ENCODE measurements around the gene ANXA4. TPM values are rescaled to one million over a fixed set of nuclear protein-coding genes. Genes with fewer than 3 reads are reported as not detected.

The ANXA4 gene
- total RNA-seq, 1 experiment from 2014 or later = 82.9 TPM

GRCh38 chr2:69815717-69816116, 73.8 kb downstream of the ANXA4 start:
- TF ChIP-seq EZH2 (IDR thresholded peaks at IDR 0.05; ENCODE audit: low read depth) (no peak), CTCF (conservative IDR thresholded peaks at IDR 0.05) (no peak)
- DNase-seq = no peak
- Histone ChIP-seq H3K4me3 (no peak overlapping the region), H3K9me3 (ENCODE audit: insufficient read depth, low read depth) (no peaks in the 10 kb centered on the region), H3K4me2 (no peak overlapping the region), H3K27ac (no peak overlapping the region), H4K20me1 (ENCODE audit: insufficient read depth) (no peaks in the 10 kb centered on the region), H3F3A (ENCODE audit: insufficient read depth, low read depth) (no peaks in the 10 kb centered on the region; the same call in 1 of the 2 replicates), H3K9me2 (ENCODE audit: insufficient read depth) (no peaks in the 10 kb centered on the region), H3K27me3 (ENCODE audit: insufficient read depth, low read depth) (no peaks in the 10 kb centered on the region), H2AFZ (no peak overlapping the region), H3K79me2 (ENCODE audit: low read depth) (no peaks in the 10 kb centered on the region), H3K4me1 (replicated peaks; ENCODE audit: insufficient read depth) (no peaks in the 10 kb centered on the region), H3K36me3 (ENCODE audit: low read depth) (no peaks in the 10 kb centered on the region)
- intact Hi-C loops (cut with micrococcal nuclease; ENCODE audit: unreplicated experiment) = loop anchor here (2.0 to 5.0 kb wide), 2 partner anchors 257 to 327 kb away; no protein-coding TSS in a partner anchor
- BruUV-seq (replicated peaks) = no TSS peak
- POLR2A ChIA-PET (ENCODE audit: unreplicated experiment) = no interaction called here
- CTCF ChIA-PET = interaction anchor here (1.2 to 2.1 kb wide), 2 partner anchors 36 to 91 kb away, joined by 4 to 47 read pairs; no protein-coding TSS in a partner anchor

GRCh38 chr2:69816923-69817542, 75.1 kb downstream of the ANXA4 start:
- no peaks in the 10 kb centered on the region; the same call in 1 of the 2 replicates for H3F3A ChIP-seq (ENCODE audit: insufficient read depth, low read depth)
- no TSS peak for BruUV-seq (replicated peaks)
- no peaks in the 10 kb centered on the region for H3K4me1 ChIP-seq (replicated peaks; ENCODE audit: insufficient read depth)
- TF ChIP-seq CTCF (conservative IDR thresholded peaks at IDR 0.05) = peak; percentile 96
- TF ChIP-seq EZH2 (IDR thresholded peaks at IDR 0.05; ENCODE audit: low read depth) = no peak
- no peaks in the 10 kb centered on the region for H3K79me2 ChIP-seq (ENCODE audit: low read depth)
- no peaks in the 10 kb centered on the region for H4K20me1 ChIP-seq (ENCODE audit: insufficient read depth)
- H3K9me2 ChIP-seq (ENCODE audit: insufficient read depth) = no peaks in the 10 kb centered on the region
- peaks cover 6% of the 10 kb centered on the region; the same call in 1 of the 2 replicates for H3K36me3 ChIP-seq (ENCODE audit: low read depth)
- DNase-seq = peak; percentile 59 to 81
- POLR2A ChIA-PET (ENCODE audit: unreplicated experiment) = interaction anchor here (0.9 kb wide), 1 partner anchor 77 kb away, joined by 3 read pairs; no protein-coding TSS in a partner anchor
- H3K27ac ChIP-seq = no peak overlapping the region
- no peak overlapping the region for H3K4me3 ChIP-seq
- no peaks in the 10 kb centered on the region for H3K9me3 ChIP-seq (ENCODE audit: insufficient read depth, low read depth)
- intact Hi-C loops (cut with micrococcal nuclease; ENCODE audit: unreplicated experiment) = loop anchor here (1.0 to 5.0 kb wide), 4 partner anchors 76 to 325 kb away; no protein-coding TSS in a partner anchor
- H2AFZ ChIP-seq = no peak overlapping the region
- H3K4me2 ChIP-seq = no peak overlapping the region
- CTCF ChIA-PET = interaction anchor here (0.7 to 2.1 kb wide), 5 partner anchors 38 to 92 kb away, joined by 3 to 47 read pairs (median 4); partner anchors contain the start of gene ANXA4
- H3K27me3 ChIP-seq (ENCODE audit: insufficient read depth, low read depth) = no peaks in the 10 kb centered on the region

GRCh38 chr2:69817729-69818501, 76.0 kb downstream of the ANXA4 start:
- BruUV-seq (replicated peaks) = no TSS peak
- Histone ChIP-seq H3K79me2 (ENCODE audit: low read depth) (no peaks in the 10 kb centered on the region), H2AFZ (no peak overlapping the region), H3K4me3 (no peak overlapping the region), H4K20me1 (ENCODE audit: insufficient read depth) (no peaks in the 10 kb centered on the region), H3K4me1 (replicated peaks; ENCODE audit: insufficient read depth) (no peaks in the 10 kb centered on the region), H3K27ac (no peak overlapping the region), H3F3A (ENCODE audit: insufficient read depth, low read depth) (no peaks in the 10 kb centered on the region; the same call in 1 of the 2 replicates), H3K9me2 (ENCODE audit: insufficient read depth) (no peaks in the 10 kb centered on the region), H3K9me3 (ENCODE audit: insufficient read depth, low read depth) (no peaks in the 10 kb centered on the region), H3K4me2 (no peak overlapping the region), H3K36me3 (ENCODE audit: low read depth) (peaks cover 6% of the 10 kb centered on the region; the same call in 1 of the 2 replicates), H3K27me3 (ENCODE audit: insufficient read depth, low read depth) (no peaks in the 10 kb centered on the region)
- ChIA-PET CTCF (interaction anchor here (1.0 kb wide), 1 partner anchor 93 kb away, joined by 3 read pairs; no protein-coding TSS in a partner anchor), POLR2A (ENCODE audit: unreplicated experiment) (no interaction called here)
- DNase-seq = no peak
- TF ChIP-seq CTCF (conservative IDR thresholded peaks at IDR 0.05) (no peak), EZH2 (IDR thresholded peaks at IDR 0.05; ENCODE audit: low read depth) (no peak)
- intact Hi-C loops (cut with micrococcal nuclease; ENCODE audit: unreplicated experiment) = loop anchor here (1.0 to 5.0 kb wide), 4 partner anchors 77 to 324 kb away; no protein-coding TSS in a partner anchor
